HG03558 (cell line): Measurements from ENCODE around the gene ZC3H14.
"Not testable (repeated sequence)": the region's sequence is repeated elsewhere in the genome, so short reads cannot be mapped to it uniquely, and the experiment has no call there.

Source experiments
- ATAC-seq: cut with Tn5 transposase; IDR thresholded peaks from one replicate; pipeline ENCODE4 v1.9.1; 2021; ENCODE audit warnings: moderate number of reproducible peaks; ENCODE audit not compliant: unreplicated experiment; ENCODE audit errors: extremely low read depth

ZC3H14 gene

GRCh38 chr14:88562831-88563686 is at the start of gene ZC3H14:
Gene ZC3H14 (plus strand): TSS chr14:88563037. CDS start chr14:88563134, 97 bp downstream.
- peak; percentile 89 for ATAC-seq

- ATAC-seq, result no peak
Measured at GRCh38 chr14:88515499-88516221, 47.2 kb upstream of the ZC3H14 start.

GRCh38 chr14:88516861-88517357 is 45.9 kb upstream of the ZC3H14 start:
- ATAC-seq, result no peak

- no peak for ATAC-seq
Measured at GRCh38 chr14:88518592-88519512, 44.0 kb upstream of the ZC3H14 start.

GRCh38 chr14:88519907-88520306 is 42.9 kb upstream of the ZC3H14 start:
- ATAC-seq, result no peak

- ATAC-seq, result no peak
Measured at GRCh38 chr14:88521818-88522217, 41.0 kb upstream of the ZC3H14 start.

- no peak for ATAC-seq
Measured at GRCh38 chr14:88522393-88522792, 40.4 kb upstream of the ZC3H14 start.

- ATAC-seq, result not testable (repeated sequence)
Measured at GRCh38 chr14:88529889-88530288, 32.9 kb upstream of the ZC3H14 start.

- ATAC-seq, result no peak
Measured at GRCh38 chr14:88533064-88533602, 29.7 kb upstream of the ZC3H14 start.

- no peak for ATAC-seq
Measured at GRCh38 chr14:88535149-88535548, 27.7 kb upstream of the ZC3H14 start.

- ATAC-seq, result no peak
Measured at GRCh38 chr14:88535813-88536212, 27.0 kb upstream of the ZC3H14 start.

GRCh38 chr14:88541324-88541723 is 21.5 kb upstream of the ZC3H14 start:
- no peak for ATAC-seq

GRCh38 chr14:88542857-88543795 is 19.7 kb upstream of the ZC3H14 start:
- no peak for ATAC-seq

- ATAC-seq, result no peak
Measured at GRCh38 chr14:88545256-88545655, 17.6 kb upstream of the ZC3H14 start.

- no peak for ATAC-seq
Measured at GRCh38 chr14:88546621-88547385, 16.0 kb upstream of the ZC3H14 start.

- no peak for ATAC-seq
Measured at GRCh38 chr14:88547386-88547780, 15.5 kb upstream of the ZC3H14 start.

- ATAC-seq, result no peak
Measured at GRCh38 chr14:88550078-88550477, 12.8 kb upstream of the ZC3H14 start.
